Mucosa of gallbladder (tissue), 1 donor: Measurements from ENCODE around the gene MBTPS2. TPM values are rescaled to one million over a fixed set of nuclear protein-coding genes. Genes with fewer than 3 reads are reported as not detected.

Source experiments
- DNase-seq: peaks from one replicate; pipeline ENCODE4 v3.0.0-alpha.2; 2020; ENCODE audit warnings: low spot score
- total RNA-seq: library from RNA; stranded (reverse); gene quantifications from one replicate; pipeline ENCODE4 v1.2.1, GENCODE V29; 2021
- donor health status: DM: no; HTN: no; CAD: no.

The MBTPS2 gene
- total RNA-seq, 1 donor from 2014 or later = 11.9 TPM

DNA sequence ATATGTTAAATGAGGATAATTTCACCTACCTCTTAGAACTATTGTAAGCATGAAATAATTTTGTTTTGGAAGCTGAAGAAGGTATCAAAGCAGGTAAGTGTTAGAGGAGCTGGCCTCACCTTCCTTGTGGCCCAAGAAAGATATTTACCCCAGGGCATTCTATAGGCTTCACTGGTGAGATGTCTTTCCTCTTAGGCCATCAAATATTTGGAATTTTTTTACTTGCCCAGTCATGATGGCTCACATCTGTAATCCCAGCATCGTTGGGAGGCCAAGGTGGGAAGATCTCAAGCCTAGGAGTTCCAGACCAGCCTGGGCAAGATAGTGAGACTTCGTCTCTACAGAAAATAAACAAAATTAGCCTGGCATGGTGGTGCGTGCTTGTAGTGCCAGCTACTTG lies 95.0 kb downstream of the MBTPS2 start:
- no peak for DNase-seq

Other genes starting within 250 kb of the MBTPS2 start
- 0.29 TPM for gene KLHL34, start 181.3 kb upstream of the MBTPS2 start, total RNA-seq
- 1.5 TPM for gene SMPX, start 81.5 kb upstream of the MBTPS2 start, total RNA-seq
- 1.9 TPM for gene YY2, start 16.4 kb downstream of the MBTPS2 start, total RNA-seq
- gene SMS, start 101.1 kb downstream of the MBTPS2 start, total RNA-seq = 67.0 TPM
- 1.1 TPM for gene PHEX, start 192.7 kb downstream of the MBTPS2 start, total RNA-seq